ENCODE data around the gene LMX1B.

LMX1B gene

GRCh38 chr9:126619361-126620135 lies 5.8 kb downstream of the LMX1B start:
- DNase-seq = no peak

GRCh38 chr9:126620478-126620877 lies 6.8 kb downstream of the LMX1B start:
- DNase-seq = no peak

GRCh38 chr9:126621061-126621918 lies 7.6 kb downstream of the LMX1B start:
- peak; percentile 28 for DNase-seq

GRCh38 chr9:126621919-126622735 lies 8.4 kb downstream of the LMX1B start:
- DNase-seq = no peak

GRCh38 chr9:126623314-126623666 lies 9.6 kb downstream of the LMX1B start:
- DNase-seq = no peak

- no peak for DNase-seq
These were observed 10.1 kb downstream of the LMX1B start for GRCh38 chr9:126623667-126624478.

- no peak for DNase-seq
These were observed 10.7 kb downstream of the LMX1B start for GRCh38 chr9:126624479-126624826.

- no peak for DNase-seq
These were observed 11.2 kb downstream of the LMX1B start for GRCh38 chr9:126624912-126625311.

- no peak for DNase-seq
These were observed 11.8 kb downstream of the LMX1B start for GRCh38 chr9:126625329-126626126.

- DNase-seq = no peak
These were observed 12.6 kb downstream of the LMX1B start for GRCh38 chr9:126626127-126626925.

- no peak for DNase-seq
These were observed 13.2 kb downstream of the LMX1B start for GRCh38 chr9:126626926-126627233.

GRCh38 chr9:126628146-126628545 lies 14.4 kb downstream of the LMX1B start:
- DNase-seq = no peak

GRCh38 chr9:126628969-126629674 lies 15.4 kb downstream of the LMX1B start:
- no peak for DNase-seq

- DNase-seq = no peak
These were observed 16.9 kb downstream of the LMX1B start for GRCh38 chr9:126630458-126631237.

- DNase-seq = no peak
These were observed 17.5 kb downstream of the LMX1B start for GRCh38 chr9:126631254-126631653.

GRCh38 chr9:126633881-126634558 lies 20.3 kb downstream of the LMX1B start:
- DNase-seq = no peak

- no peak for DNase-seq
These were observed 21.3 kb downstream of the LMX1B start for GRCh38 chr9:126635061-126635460.

- no peak for DNase-seq
These were observed 22.1 kb downstream of the LMX1B start for GRCh38 chr9:126635661-126636439.

Measured in NCI-H2171 treated with DMSO at 0.1 percent for 48 hours (cell line).